A673 (cell line): ENCODE measurements around the gene TEPSIN. TPM values are rescaled to one million over a fixed set of nuclear protein-coding genes. Genes with fewer than 3 reads are reported as not detected.

Experiments used
- BruUV-seq: library from RNA; stranded (reverse); fragments of 400-500 nt; replicated peaks from 2 replicates; lab custom pipeline; 2021; lab: Mats Ljungman, UMichigan
- CTCF ChIA-PET: fragments of 300-600 bp; sonication (Branson Sonifier 250); formaldehyde crosslinking; loops from one replicate; lab custom pipeline; 2022; ENCODE audit warnings: antibody characterized with exemption; lab: Charles Lee
- POLR2A ChIA-PET: fragments of 300-600 bp; sonication (Branson Sonifier 250); formaldehyde crosslinking; loops from one replicate; lab custom pipeline; 2022; ENCODE audit warnings: antibody characterized with exemption; ENCODE audit not compliant: low non-redundant PET; lab: Charles Lee
- DNase-seq: peaks from one replicate; pipeline ENCODE4 v3.0.0-alpha.2; 2015; ENCODE audit warnings: low spot score
- H3K27ac ChIP-seq: fragments of 200-600 bp; sonication (generic); 2 replicates; pipeline ENCODE4 v1.5.1; 2016; ENCODE audit warnings: mixed run types, low read depth, mild to moderate bottlenecking, mixed read lengths, antibody characterized with exemption, low read length; ENCODE audit not compliant: poor library complexity, severe bottlenecking
- H3K27me3 ChIP-seq: fragments of 200-600 bp; sonication (generic); replicated peaks from 2 replicates; pipeline ENCODE4 v1.6.1; 2017; ENCODE audit warnings: mixed run types, low read depth, mild to moderate bottlenecking, mixed read lengths, antibody characterized with exemption, low read length; ENCODE audit not compliant: insufficient read depth, poor library complexity
- H3K36me3 ChIP-seq: fragments of 200-600 bp; sonication (generic); 2 replicates; pipeline ENCODE4 v1.6.1; 2016; ENCODE audit warnings: mixed run types, mild to moderate bottlenecking, mixed read lengths, antibody characterized with exemption, low read length; ENCODE audit not compliant: insufficient read depth, poor library complexity, severe bottlenecking
- H3K4me1 ChIP-seq: fragments of 200-600 bp; sonication (generic); 2 replicates; pipeline ENCODE4 v1.6.1; 2017; ENCODE audit warnings: mixed run types, mild to moderate bottlenecking, mixed read lengths, antibody characterized with exemption, low read length; ENCODE audit not compliant: insufficient read depth, poor library complexity, severe bottlenecking
- H3K4me3 ChIP-seq: fragments of 200-600 bp; sonication (generic); 2 replicates; pipeline ENCODE4 v1.5.1; 2016; ENCODE audit warnings: low read depth, mixed run types, mild to moderate bottlenecking, mixed read lengths, low read length; ENCODE audit not compliant: poor library complexity, severe bottlenecking
- H3K9me3 ChIP-seq: fragments of 200-600 bp; sonication (generic); 2 replicates; pipeline ENCODE4 v1.6.1; 2016; ENCODE audit warnings: mixed run types, low read depth, mild to moderate bottlenecking, mixed read lengths, antibody characterized with exemption, low read length; ENCODE audit not compliant: poor library complexity, severe bottlenecking
- CTCF ChIP-seq: fragments of 300-800, 200-600 bp; sonication (generic); conservative IDR thresholded peaks from 2 replicates; pipeline ENCODE4 v1.5.1; 2017; ENCODE audit warnings: low read depth, mild to moderate bottlenecking, antibody characterized with exemption, low read length, moderate library complexity, mixed read lengths
- EZH2 ChIP-seq: fragments of 200-600 bp; sonication (generic); IDR thresholded peaks from 2 replicates; pipeline ENCODE4 v1.6.1; 2017; ENCODE audit warnings: borderline replicate concordance, low read depth, mild to moderate bottlenecking, mixed read lengths, antibody characterized with exemption, low read length; ENCODE audit not compliant: poor library complexity, severe bottlenecking
- intact Hi-C: fragments of 100-400 bp; cut with micrococcal nuclease; formaldehyde crosslinking; loops from one replicate; pipeline ENCODE4 v1.10.0; 2022; ENCODE audit not compliant: unreplicated experiment
- total RNA-seq: library from RNA; stranded (reverse); gene quantifications from 2 replicates; pipeline ENCODE4 v1.2.3, GENCODE V29; 2021

The TEPSIN gene
- total RNA-seq, 1 experiment from 2014 or later = 36.1 TPM

GRCh38 chr17:81212365-81212764 is 26.5 kb downstream of the TEPSIN start:
- no peak for DNase-seq
- no peaks in the 10 kb centered on the region for H3K27me3 ChIP-seq
- ChIA-PET CTCF (no interaction called here), POLR2A (no interaction called here)
- BruUV-seq = no TSS peak
- H3K36me3 ChIP-seq = no peaks in the 10 kb centered on the region
- H3K4me3 ChIP-seq = no peak overlapping the region
- H3K27ac ChIP-seq = no peak overlapping the region
- H3K9me3 ChIP-seq = no peaks in the 10 kb centered on the region
- peaks cover 3% of the 10 kb centered on the region for H3K4me1 ChIP-seq
- TF ChIP-seq EZH2 (no peak), CTCF (no peak)
- intact Hi-C loops = no loop called here

- Histone ChIP-seq H3K27me3 (no peaks in the 10 kb centered on the region), H3K9me3 (no peaks in the 10 kb centered on the region), H3K4me3 (no peak overlapping the region), H3K36me3 (no peaks in the 10 kb centered on the region), H3K4me1 (peaks cover 17% of the 10 kb centered on the region), H3K27ac (peak overlapping the region; percentile 5)
- ChIA-PET POLR2A (no interaction called here), CTCF (interaction anchor here (0.8 kb wide), 1 partner anchor 68 kb away, joined by 7 read pairs; no protein-coding TSS in a partner anchor)
- no peak for DNase-seq
- intact Hi-C loops = no loop called here
- TF ChIP-seq EZH2 (no peak), CTCF (no peak)
- no TSS peak for BruUV-seq
These were observed 28.0 kb downstream of the TEPSIN start for GRCh38 chr17:81210868-81211267.

DNA sequence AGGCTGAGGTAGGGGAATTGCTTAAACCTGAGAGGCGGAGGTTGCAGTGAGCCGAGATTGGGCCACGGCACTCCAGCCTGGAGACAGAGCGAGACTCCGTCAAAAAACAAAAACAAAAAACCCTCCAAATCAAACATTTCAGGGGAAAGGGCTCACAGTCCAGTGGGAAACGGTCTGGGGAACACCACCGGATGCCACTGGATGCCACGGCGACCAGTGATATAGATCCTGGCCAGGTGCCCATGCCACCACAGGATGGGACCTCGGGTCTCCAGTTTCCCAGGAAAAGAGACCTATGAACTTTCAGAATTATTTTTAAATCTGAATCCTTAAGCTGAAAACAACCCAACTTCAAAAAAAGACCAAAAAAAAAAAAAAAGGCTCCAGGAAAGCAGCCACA is 28.4 kb downstream of the TEPSIN start:
- BruUV-seq = no TSS peak

More for the DNA sequence above, 28.4 kb downstream of the TEPSIN start:
- H3K4me3 ChIP-seq = no peak overlapping the region
- intact Hi-C loops = no loop called here
- CTCF ChIA-PET = interaction anchor here (0.8 kb wide), 1 partner anchor 68 kb away, joined by 7 read pairs; no protein-coding TSS in a partner anchor
- no peak for TF ChIP-seq EZH2
- TF ChIP-seq CTCF = no peak
- no peak overlapping the region for H3K27ac ChIP-seq
- peaks cover 17% of the 10 kb centered on the region for H3K4me1 ChIP-seq
- DNase-seq = no peak
- no peaks in the 10 kb centered on the region for H3K9me3 ChIP-seq
- H3K36me3 ChIP-seq = no peaks in the 10 kb centered on the region
- no peaks in the 10 kb centered on the region for H3K27me3 ChIP-seq
- POLR2A ChIA-PET = no interaction called here
